ENCODE measurements around the gene DNAH17. TPM values are rescaled to one million over a fixed set of nuclear protein-coding genes. Genes with fewer than 3 reads are reported as not detected.

Gene DNAH17
- polyA plus RNA-seq, 1 donor from 2014 or later = 1.1 TPM

DNA sequence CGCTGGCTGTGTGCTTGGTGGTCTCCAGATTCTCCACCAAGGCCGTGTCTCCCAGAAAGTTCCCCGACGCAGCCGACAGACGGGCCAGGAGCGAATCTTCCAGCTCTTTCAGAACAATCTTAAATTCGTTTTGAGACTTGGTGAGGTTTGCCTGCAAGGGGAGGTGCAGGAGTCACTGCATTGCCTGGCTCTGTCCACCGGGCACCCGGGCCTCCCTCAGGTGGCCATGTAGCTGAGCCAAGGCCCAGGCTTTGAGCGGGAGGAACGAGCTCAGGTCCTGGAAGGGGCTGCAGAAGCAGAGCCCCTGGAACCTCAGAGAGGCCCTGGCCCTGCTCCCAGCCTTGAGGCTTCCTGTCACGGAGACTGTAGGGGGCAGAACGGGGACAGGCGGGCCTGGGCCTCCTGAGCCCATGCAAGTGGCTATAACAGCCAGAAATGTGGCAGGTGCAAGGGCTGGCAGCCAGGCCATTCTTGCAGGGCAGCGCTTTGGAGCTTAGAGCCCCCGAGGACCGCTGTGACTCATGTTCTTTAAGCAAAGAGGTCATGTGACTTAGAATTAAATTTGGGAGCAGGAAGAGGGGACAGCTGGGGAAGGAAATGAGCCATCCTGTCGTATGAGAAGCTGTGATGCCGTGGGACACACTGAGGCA, 126.4 kb downstream of the DNAH17 start:
- no peaks in the 10 kb centered on the region for H3K9me3 Mint-ChIP-seq
- H3K4me1 Mint-ChIP-seq = peaks cover 0 to 2% (median 0%) of the 10 kb centered on the region in 3 donors
- H3K27ac Mint-ChIP-seq = no peak overlapping the region
- H3K36me3 Mint-ChIP-seq = no peaks in the 10 kb centered on the region
- no peak overlapping the region for H3K4me3 Mint-ChIP-seq
- no peaks in the 10 kb centered on the region for H3K27me3 Mint-ChIP-seq

DNA sequence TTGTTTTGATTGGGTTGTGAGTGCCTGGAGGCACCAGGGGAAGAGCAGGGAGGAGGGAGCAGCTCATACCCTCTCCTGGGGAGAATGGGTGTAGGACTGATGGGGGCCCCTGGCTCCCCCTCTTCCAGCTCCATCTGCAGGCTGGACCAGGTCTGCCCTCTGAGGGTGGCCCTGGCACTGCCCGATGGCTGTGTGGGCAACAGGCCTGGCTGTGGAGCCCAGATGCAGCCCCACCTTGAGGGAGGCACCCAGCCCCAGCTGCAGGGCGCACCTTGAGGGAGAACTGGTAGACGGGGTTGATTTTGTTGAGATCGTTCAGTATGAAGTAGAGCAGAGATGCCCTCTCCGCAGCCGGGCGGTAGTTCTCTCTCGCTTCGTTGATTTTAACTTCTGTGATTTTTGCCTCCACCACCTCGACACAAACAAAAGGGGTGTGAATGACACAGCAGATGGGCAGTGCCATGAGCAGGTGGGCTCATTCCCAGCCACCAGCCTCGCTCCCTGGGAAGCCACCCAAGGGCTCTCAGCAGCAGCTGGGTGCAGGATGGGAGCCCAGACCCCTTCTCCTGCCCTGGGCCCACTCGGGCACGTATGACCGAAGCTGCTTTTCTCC, 127.1 kb downstream of the DNAH17 start:
- H3K27me3 Mint-ChIP-seq = no peaks in the 10 kb centered on the region
- no peak overlapping the region for H3K4me3 Mint-ChIP-seq

DNA sequence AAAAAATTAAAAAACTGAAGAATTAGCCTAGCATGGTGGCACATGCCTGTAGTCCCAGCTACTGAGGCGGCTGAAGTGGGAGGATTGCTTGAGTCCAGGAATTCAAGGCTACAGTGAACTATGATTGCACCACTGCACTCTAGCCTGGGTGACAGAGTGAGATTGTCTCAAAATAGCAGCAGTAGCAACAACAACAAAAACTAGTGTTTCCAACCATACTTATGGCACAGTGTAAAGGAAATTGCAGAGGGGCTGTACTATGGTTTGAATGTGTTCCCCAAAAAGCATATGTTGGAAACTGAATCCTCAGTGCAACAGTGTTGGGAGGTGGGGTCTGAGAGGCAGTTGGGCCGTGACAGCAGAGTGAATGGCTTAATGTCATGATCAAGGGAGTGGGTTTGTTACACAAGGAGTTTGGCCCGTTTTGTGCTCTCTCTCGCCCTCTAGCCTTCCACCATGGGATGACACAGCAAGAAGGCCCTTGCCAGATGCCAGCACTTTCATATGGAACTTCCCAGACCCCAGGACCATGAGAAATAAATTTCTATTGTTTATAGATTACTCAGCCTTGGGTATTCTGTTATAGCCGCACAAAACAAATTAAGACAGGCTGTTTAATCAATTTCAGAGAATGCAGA, 128.7 kb downstream of the DNAH17 start:
- Mint-ChIP-seq H3K36me3 (no peaks in the 10 kb centered on the region), H3K9me3 (no peaks in the 10 kb centered on the region), H3K27me3 (no peaks in the 10 kb centered on the region), H3K27ac (no peak overlapping the region), H3K4me3 (no peak overlapping the region), H3K4me1 (peaks cover 0 to 2% (median 0%) of the 10 kb centered on the region in 3 donors)

More for the DNA sequence above, 127.1 kb downstream of the DNAH17 start:
- Mint-ChIP-seq H3K9me3 (no peaks in the 10 kb centered on the region), H3K27ac (no peak overlapping the region), H3K36me3 (no peaks in the 10 kb centered on the region), H3K4me1 (peaks cover 0 to 2% (median 0%) of the 10 kb centered on the region in 3 donors)

DNA sequence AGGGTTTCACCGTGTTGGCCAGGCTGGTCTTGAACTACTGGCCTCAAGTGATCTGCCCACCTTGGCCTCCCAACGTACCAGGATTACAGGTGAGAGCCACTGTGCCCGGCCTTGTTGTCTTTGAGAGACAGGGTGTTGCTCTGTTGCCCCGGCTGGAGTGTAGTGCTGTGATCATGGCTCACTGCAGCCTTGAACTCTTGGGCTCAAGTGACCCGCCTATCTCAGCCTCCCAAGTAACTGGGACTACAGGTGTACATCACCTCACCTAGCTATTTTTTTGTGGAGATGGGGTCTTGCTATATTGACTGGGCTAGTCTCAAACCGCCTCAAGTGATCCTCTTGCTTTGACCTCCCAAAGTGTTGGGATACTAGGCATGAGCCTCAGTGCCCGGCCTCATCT, 130.4 kb downstream of the DNAH17 start:
- no peak overlapping the region for H3K27ac Mint-ChIP-seq
- H3K4me3 Mint-ChIP-seq = no peak overlapping the region
- H3K4me1 Mint-ChIP-seq = peaks cover 0 to 2% (median 0%) of the 10 kb centered on the region in 3 donors
- H3K27me3 Mint-ChIP-seq = no peaks in the 10 kb centered on the region
- H3K36me3 Mint-ChIP-seq = no peaks in the 10 kb centered on the region
- H3K9me3 Mint-ChIP-seq = no peaks in the 10 kb centered on the region

DNA sequence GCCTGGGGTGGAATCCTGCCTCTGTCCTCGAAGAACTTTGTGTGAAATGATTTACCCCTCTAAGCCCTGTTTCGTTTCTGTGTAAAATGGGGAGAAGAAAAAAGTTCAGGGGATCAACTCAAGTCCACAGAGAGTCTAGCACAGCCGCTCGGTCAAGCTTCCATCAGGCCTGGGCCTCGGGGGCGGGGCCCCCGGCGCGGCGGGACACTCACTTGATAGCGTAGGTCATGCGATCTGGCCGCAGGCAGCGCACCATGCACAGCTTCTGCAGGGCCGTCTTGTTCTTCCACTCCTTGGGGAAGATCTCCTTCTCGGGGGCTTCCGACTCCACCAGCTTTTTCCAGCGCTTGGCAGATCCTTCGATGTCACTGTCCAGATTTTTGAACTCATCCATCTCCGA, 132.8 kb downstream of the DNAH17 start:
- H3K4me1 Mint-ChIP-seq = no peaks in the 10 kb centered on the region
- H3K36me3 Mint-ChIP-seq = no peaks in the 10 kb centered on the region
- H3K4me3 Mint-ChIP-seq = no peak overlapping the region
- no peak overlapping the region for H3K27ac Mint-ChIP-seq
- no peaks in the 10 kb centered on the region for H3K27me3 Mint-ChIP-seq
- no peaks in the 10 kb centered on the region for H3K9me3 Mint-ChIP-seq

DNA sequence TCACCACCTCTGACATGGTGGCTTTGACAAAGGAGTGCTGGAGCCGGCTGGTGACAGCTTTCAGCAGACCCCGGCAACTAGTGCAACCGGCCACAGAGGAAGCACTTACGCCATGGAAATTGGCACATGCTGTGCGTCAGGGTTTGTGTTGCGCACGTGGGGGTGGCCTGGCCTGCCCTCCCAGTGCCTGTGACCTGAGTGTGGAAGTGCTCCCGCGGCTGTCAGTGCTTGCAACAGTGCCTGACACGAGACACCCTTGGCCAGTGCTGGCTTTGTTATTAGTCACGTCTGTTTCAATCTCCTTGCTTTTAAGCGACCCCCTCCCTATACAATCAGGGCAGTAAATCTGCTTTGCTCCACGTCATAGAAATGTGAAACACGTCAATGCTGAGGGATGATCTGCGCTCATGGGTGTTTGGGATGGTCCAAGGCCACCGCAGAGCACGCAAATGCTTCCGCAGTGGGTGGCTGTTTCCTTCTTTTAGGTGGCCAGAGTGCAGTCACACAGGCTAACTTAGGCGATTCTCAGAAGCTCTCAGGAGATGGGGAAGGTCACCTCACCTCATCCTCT, 134.5 kb downstream of the DNAH17 start:
- H3K4me1 Mint-ChIP-seq = peaks cover 0 to 2% (median 0%) of the 10 kb centered on the region in 3 donors
- H3K27ac Mint-ChIP-seq = no peak overlapping the region
- no peaks in the 10 kb centered on the region for H3K9me3 Mint-ChIP-seq
- H3K4me3 Mint-ChIP-seq = no peak overlapping the region
- peaks cover 4% of the 10 kb centered on the region for H3K27me3 Mint-ChIP-seq
- no peaks in the 10 kb centered on the region for H3K36me3 Mint-ChIP-seq

DNA sequence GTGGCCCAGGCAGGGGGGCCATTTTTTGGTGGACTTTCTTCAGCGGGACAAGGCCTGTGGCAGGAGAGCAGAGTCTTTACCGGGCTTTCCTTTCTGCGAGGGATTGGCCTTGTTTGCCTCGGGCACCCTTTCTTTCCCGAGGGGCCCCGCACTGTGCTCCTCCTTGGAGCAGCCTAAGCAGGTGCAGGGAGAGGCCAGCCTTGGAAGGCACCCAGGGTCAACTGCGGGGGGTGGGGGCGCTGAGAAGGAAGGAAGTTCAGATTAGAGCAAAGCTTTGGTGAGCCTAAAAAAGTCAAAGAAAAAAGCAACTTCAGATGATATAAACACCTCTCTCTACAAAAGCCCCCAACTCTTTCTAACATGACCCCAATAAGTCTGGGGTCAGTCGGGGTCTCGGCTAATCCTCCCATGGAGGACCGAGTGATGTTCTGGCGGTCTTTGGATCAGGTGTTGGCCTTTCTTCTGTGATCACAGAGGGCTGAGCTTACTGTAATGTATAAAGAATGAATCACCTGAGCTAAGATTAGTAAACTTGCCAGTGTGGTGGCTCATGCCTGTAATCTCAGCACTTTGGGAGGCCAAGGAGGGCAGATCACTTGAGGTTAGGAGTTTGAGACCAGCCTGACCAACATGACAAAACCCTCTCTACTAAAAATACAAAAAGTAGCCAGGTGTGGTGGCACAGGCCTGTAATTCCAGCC, 135.8 kb downstream of the DNAH17 start:
- Mint-ChIP-seq H3K4me3 (no peak overlapping the region), H3K27me3 (peaks cover 6% of the 10 kb centered on the region), H3K4me1 (peaks cover 0 to 5% (median 3%) of the 10 kb centered on the region in 3 donors), H3K9me3 (no peaks in the 10 kb centered on the region), H3K36me3 (no peaks in the 10 kb centered on the region), H3K27ac (no peak overlapping the region)

DNA sequence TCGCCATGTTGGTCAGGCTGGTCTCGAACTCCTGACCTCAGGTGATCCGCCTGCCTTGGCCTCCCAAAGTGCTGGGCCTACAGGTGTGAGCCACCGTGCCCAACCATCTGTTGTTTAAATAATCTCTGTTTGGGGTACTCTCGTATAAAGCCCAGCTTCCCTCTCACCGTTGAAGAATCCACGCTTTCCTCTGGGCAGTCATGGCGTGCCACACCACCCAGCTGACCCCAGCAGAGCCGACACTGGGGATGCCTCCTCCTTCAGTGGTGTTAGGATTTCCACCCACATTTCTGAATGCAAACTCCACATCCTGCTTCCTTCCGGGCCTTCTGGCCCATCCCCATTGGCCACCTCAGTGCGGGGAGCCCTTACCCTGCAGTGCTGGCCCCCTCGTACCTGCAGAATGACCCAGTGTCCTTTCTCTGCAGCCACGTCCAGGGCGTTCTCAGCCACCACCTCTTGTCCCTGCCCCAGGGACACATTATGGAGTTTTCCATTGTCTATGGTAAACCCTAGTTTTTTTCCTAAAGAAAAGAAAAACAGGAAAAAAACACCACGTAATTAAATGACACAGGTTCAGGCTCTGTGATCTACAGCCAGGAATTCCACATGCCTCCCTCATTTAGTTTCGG, 138.4 kb downstream of the DNAH17 start:
- Mint-ChIP-seq H3K27me3 (peaks cover 8% of the 10 kb centered on the region), H3K36me3 (no peaks in the 10 kb centered on the region), H3K27ac (peak overlapping the region; percentile 63 to 93 (median 87)), H3K4me1 (peaks cover 0 to 5% (median 3%) of the 10 kb centered on the region in 3 donors), H3K4me3 (peak overlapping the region in 3 of 4 donors; percentile 30 to 79 (median 70)), H3K9me3 (no peaks in the 10 kb centered on the region)

DNA sequence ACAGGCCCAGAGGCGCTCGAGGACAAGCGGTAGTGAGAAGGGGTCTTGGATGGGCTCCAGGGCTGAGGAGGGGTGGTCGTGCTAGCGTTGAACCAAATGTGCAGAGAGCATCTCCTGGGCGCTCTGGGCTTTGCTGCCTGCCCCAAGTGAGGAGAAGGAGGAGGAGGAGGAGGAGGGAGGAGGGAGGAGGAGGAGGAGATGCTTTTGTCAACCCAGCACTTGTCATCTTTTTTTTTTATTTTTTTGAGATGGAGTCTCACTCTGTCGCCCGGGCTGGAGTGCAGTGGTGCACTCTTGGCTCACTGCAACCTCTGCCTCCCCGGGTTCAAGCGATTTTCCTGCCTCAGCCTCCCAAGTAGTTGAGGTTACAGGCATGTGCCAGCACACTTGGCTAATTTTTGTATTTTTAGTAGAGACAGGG, 138.9 kb downstream of the DNAH17 start:
- Mint-ChIP-seq H3K36me3 (no peaks in the 10 kb centered on the region), H3K27ac (peak overlapping the region in 2 of 3 donors; percentile 87 to 93), H3K4me3 (peak overlapping the region in 2 of 4 donors; percentile 17 to 77), H3K4me1 (peaks cover 0 to 5% (median 3%) of the 10 kb centered on the region in 3 donors), H3K27me3 (peaks cover 8% of the 10 kb centered on the region), H3K9me3 (no peaks in the 10 kb centered on the region)

DNA sequence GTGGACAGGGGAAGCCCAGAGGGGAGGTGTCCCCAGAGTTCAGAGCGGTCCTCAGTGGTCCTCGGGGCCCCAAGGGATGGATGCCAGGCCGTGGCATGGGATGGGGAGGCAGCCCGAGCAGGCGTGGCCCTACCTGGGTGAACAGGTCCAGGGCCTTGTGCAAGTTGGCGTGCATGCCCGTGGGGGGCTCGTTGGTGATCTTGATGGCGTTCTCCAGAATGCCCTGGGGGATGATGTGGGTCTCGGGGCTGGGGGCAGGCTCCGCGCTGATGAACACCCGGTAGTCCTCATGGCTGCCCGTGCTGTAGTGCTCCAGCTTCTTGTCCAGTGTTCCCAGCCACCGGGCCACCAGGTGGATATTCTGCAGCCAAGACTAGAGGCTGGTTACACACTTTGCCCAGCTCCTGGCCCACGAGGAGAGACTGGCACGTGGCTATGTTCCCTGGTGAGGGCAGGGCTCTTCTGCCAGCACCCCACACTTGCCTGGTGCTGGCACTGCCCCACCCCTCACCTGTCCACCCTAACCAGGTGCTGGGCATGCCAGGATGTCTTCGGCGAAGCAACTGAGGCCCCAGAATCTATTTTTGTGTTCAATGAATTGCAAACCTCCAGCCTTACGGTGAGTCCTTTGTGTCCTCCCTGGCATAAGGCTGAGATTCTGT, 139.6 kb downstream of the DNAH17 start:
- H3K36me3 Mint-ChIP-seq = no peaks in the 10 kb centered on the region
- peaks cover 0 to 5% (median 3%) of the 10 kb centered on the region in 3 donors for H3K4me1 Mint-ChIP-seq
- H3K9me3 Mint-ChIP-seq = no peaks in the 10 kb centered on the region
- H3K27ac Mint-ChIP-seq = peak overlapping the region; percentile 43 to 88 (median 78)
- peak overlapping the region in 2 of 4 donors; percentile 44 to 78 for H3K4me3 Mint-ChIP-seq
- peaks cover 8% of the 10 kb centered on the region for H3K27me3 Mint-ChIP-seq

DNA sequence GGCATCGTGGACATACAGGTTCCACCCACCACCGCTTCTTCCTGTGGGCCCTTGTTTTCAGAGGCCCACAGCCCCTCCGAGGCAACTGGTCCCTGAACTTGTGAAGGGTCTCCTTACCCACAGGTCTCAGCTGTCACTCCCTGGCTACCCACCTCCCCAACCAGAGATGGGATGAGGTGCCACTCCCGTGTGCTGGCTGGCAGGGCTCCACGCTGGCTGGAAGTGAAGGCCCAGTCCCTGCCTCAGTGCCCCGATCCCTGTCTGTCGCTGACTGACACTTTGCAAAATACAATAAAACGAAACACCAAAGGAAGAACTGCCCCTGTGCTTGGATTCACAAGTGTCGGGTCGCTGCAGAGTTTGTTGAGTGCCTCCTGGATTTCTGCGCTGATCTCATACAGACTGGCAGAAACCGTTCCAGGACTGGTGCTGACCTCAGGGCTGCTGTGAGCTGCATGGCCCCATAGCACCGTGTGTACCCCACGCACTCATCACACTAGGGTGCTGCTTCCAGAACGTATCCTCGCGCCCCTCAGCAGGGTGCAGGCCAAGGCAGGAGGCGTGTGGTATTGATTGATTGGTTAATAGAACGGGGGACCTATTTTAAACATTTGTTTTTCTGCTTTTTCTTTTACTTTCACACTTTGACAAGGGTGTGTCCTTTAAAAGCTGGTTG, 141.7 kb downstream of the DNAH17 start:
- peaks cover 8% of the 10 kb centered on the region for H3K27me3 Mint-ChIP-seq

DNA sequence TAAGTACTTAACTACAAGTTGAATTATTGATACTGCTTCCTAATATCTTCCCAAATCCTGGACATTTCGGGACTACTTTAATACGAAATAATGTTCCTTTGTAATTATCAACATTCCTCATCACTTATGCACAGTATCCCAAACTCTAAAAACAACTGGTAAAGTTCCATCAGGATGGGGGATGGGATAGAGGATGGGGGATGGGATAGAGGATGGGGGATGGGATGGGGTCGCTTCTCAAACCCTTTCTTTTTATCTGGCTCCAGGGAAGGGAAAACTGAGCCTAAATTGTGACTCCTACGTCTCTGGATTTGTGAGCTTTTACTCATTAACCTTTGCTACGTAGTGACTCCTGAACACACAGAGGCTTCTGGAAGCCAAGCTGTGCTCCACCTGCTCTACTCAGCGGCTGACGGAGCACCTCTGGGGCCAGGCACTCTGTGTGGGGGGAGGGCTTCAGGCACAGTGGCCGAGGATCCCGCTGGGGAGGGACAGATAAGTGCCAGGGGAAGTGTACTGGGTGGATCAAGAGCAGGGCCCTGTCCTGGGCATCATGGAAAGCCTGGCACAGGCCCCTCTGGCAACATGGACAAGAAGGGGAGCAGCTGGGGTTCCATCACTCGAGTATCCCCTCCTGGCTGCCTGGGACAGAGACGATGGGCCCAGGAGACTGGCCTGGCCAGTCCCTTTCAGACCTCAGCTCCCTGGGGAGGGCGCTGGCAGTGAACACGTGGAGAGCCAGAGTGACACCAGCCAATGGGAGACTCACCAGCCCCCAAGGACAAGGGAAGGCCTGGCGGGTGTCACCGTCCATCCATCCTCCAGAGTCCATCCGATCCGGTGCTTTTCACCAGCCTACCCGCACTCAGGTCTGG, 142.5 kb downstream of the DNAH17 start:
- Mint-ChIP-seq H3K4me1 (peaks cover 0 to 5% (median 3%) of the 10 kb centered on the region in 3 donors), H3K9me3 (no peaks in the 10 kb centered on the region), H3K27me3 (peaks cover 8% of the 10 kb centered on the region), H3K27ac (peak overlapping the region in 2 of 3 donors; percentile 42 to 53), H3K4me3 (no peak overlapping the region), H3K36me3 (peaks cover 7% of the 10 kb centered on the region)

More for the DNA sequence above, 141.7 kb downstream of the DNAH17 start:
- no peaks in the 10 kb centered on the region for H3K36me3 Mint-ChIP-seq
- peak overlapping the region in 1 of 3 donors; percentile 78 for H3K27ac Mint-ChIP-seq
- no peaks in the 10 kb centered on the region for H3K9me3 Mint-ChIP-seq
- peaks cover 0 to 5% (median 3%) of the 10 kb centered on the region in 3 donors for H3K4me1 Mint-ChIP-seq
- no peak overlapping the region for H3K4me3 Mint-ChIP-seq

Measured in IgD-negative memory B cell (primary cell).